Adrenal gland (tissue), 12 donors: Measurements from ENCODE around the gene NFE2L2. TPM values are rescaled to one million over a fixed set of nuclear protein-coding genes. Genes with fewer than 3 reads are reported as not detected.

Experiments used
- DNase-seq, 7 donors: peaks; one replicate each; pipeline ENCODE4 v3.0.0-alpha.2; 2019 to 2020
- H3K27ac ChIP-seq, 5 donors: fragments of 200-600 bp; sonication (generic) in 4 of 5; 1 replicate in 3 of 5; 2 replicates in 2 of 5; pipeline versions ENCODE4 v1.5.1 to v1.8.0; 2016 to 2020; ENCODE audit warnings: mild to moderate bottlenecking in 1 of 5
- H3K27me3 ChIP-seq: fragments of 200-600 bp; 2 replicates; pipeline ENCODE4 v1.8.0; 2021
- H3K36me3 ChIP-seq, 2 donors: fragments of 200-600 bp; replicated peaks in 1 of 2; 1 replicate in 1 of 2; 2 replicates in 1 of 2; pipeline versions ENCODE4 v1.5.1 to v1.8.0; 2018 to 2022
- H3K4me1 ChIP-seq, 2 donors: fragments of 200-600 bp; replicated peaks in 1 of 2; 1 replicate in 1 of 2; 2 replicates in 1 of 2; pipeline versions ENCODE4 v1.5.1 to v1.8.0; 2018 to 2021
- H3K4me3 ChIP-seq, 4 donors: fragments of 200-600 bp; sonication (generic) in 3 of 4; one replicate each; pipeline ENCODE4 v1.5.1; 2016 to 2018
- H3K9me3 ChIP-seq, 3 donors: fragments of 200-600 bp; sonication (generic) in 1 of 3; replicated peaks in 1 of 3; 1 replicate in 2 of 3; 2 replicates in 1 of 3; pipeline versions ENCODE4 v1.5.1 to v1.8.0; 2016 to 2021
- POLR2A ChIP-seq, 2 donors: fragments of 450-650 bp; IDR thresholded peaks; one replicate each; pipeline ENCODE4 v1.6.1; 2017; ENCODE audit warnings: antibody characterized with exemption in 2 of 2, mild to moderate bottlenecking in 2 of 2, moderate library complexity in 1 of 2
- WGBS, 4 donors: extraction: QIAGEN DNeasy Blood & Tissue Kit in 2 of 4; methylation state at CpG; one replicate each; pipeline versions ENCODE4 v1.1.5 to v1.1.7; 2013 to 2017; 5-methylcytosine and 5-hydroxymethylcytosine counted together
- intact Hi-C, 2 donors: fragments of 100-400 bp; cut with DNase I; formaldehyde crosslinking; loops; one replicate each; pipeline versions ENCODE4 v1.14.1 to v1.15.0; 2022 to 2023
- polyA plus RNA-seq, 3 donors: library from polyadenylated mRNA; stranded (reverse); fragments of 200-250 nt in 2 of 3; fragments of 350-450 nt in 1 of 3; fragmentation: Illumina TruSeq in 1 of 3; extraction: RNeasy Lipid Tissue Mini Kit (QIAGEN cat#74804) in 1 of 3; gene quantifications; one replicate each; pipeline ENCODE4 v1.2.3, GENCODE V29; 2013 to 2014
- total RNA-seq, 9 donors: library from RNA; depleted of rRNA in 4 of 9; stranded (reverse); fragments of >200 nt in 4 of 9; fragments of 120-200 nt in 1 of 9; fragmentation: NEBNext Ultra II Directional in 1 of 9; extraction: Animal tissue kit (Norgen Biotek cat#: 25700) in 1 of 9; gene quantifications; one replicate each; pipeline versions ENCODE4 v1.1.0 to v1.2.4, GENCODE V29; 2013 to 2023
- TF ChIP-seq, protein P1 (sequence below), 6 experiments: fragments of 450-650 bp in 4 of 6; fragments of 200-600 bp in 2 of 6; sonication (generic) in 1 of 6; IDR thresholded peaks; 1 replicate in 5 of 6; 2 replicates in 1 of 6; pipeline versions ENCODE4 v1.5.1 to v1.8.0; 2016 to 2021; ENCODE audit warnings: antibody characterized with exemption in 6 of 6, mild to moderate bottlenecking in 2 of 6, moderate library complexity in 1 of 6
- donor health status: healthy with polysubstance abuse.
- donor health status: Bipolar disorder and iron deficiency.
- donor health status: DM: yes; HTN: yes; CAD: no.
- donor health status: DM: no; HTN: no; CAD: no.
- donor health status: DM: no; HTN: no; CAD: no.
- donor health status: DM: yes; HTN: yes; CAD: no.

Gene NFE2L2
- total and polyA plus RNA-seq, 12 donors, result 41.1 to 119 (median 80.4) TPM

- H3K36me3 ChIP-seq, result no peaks in the 10 kb centered on the region
- no peaks in the 10 kb centered on the region for H3K9me3 ChIP-seq
- no peaks in the 10 kb centered on the region for H3K27me3 ChIP-seq
- intact Hi-C loops, result no loop called here
- H3K27ac ChIP-seq, result peak overlapping the region in 2 of 5 donors; percentile 15 to 18
- no peak for TF ChIP-seq POLR2A (IDR thresholded peaks at IDR 0.05)
- TF ChIP-seq, protein P1, sequence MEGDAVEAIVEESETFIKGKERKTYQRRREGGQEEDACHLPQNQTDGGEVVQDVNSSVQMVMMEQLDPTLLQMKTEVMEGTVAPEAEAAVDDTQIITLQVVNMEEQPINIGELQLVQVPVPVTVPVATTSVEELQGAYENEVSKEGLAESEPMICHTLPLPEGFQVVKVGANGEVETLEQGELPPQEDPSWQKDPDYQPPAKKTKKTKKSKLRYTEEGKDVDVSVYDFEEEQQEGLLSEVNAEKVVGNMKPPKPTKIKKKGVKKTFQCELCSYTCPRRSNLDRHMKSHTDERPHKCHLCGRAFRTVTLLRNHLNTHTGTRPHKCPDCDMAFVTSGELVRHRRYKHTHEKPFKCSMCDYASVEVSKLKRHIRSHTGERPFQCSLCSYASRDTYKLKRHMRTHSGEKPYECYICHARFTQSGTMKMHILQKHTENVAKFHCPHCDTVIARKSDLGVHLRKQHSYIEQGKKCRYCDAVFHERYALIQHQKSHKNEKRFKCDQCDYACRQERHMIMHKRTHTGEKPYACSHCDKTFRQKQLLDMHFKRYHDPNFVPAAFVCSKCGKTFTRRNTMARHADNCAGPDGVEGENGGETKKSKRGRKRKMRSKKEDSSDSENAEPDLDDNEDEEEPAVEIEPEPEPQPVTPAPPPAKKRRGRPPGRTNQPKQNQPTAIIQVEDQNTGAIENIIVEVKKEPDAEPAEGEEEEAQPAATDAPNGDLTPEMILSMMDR (IDR thresholded peaks at IDR 0.05), result no peak
- WGBS, 4 donors, result 42 to 91% (median 58%) methylated on average over 3 of the region's 3 CpGs
- no peak for DNase-seq
- H3K4me1 ChIP-seq, result peaks cover 48 to 91% of the 10 kb centered on the region in 2 donors
- no peak overlapping the region for H3K4me3 ChIP-seq
Observed at GRCh38 chr2:177256695-177257094, 7.8 kb downstream of the NFE2L2 start.

GRCh38 chr2:177256026-177256425, 8.5 kb downstream of the NFE2L2 start:
- WGBS, 4 donors, result 70 to 76% (median 71%) methylated on average over 2 of the region's 2 CpGs
- Histone ChIP-seq H3K27me3 (no peaks in the 10 kb centered on the region), H3K4me3 (no peak overlapping the region), H3K4me1 (peaks cover 48 to 91% of the 10 kb centered on the region in 2 donors), H3K9me3 (no peaks in the 10 kb centered on the region), H3K36me3 (no peaks in the 10 kb centered on the region), H3K27ac (no peak overlapping the region)
- no peak for TF ChIP-seq POLR2A (IDR thresholded peaks at IDR 0.05)
- TF ChIP-seq, protein P1 (IDR thresholded peaks at IDR 0.05), result no peak
- no peak for DNase-seq
- intact Hi-C loops, result no loop called here

DNA sequence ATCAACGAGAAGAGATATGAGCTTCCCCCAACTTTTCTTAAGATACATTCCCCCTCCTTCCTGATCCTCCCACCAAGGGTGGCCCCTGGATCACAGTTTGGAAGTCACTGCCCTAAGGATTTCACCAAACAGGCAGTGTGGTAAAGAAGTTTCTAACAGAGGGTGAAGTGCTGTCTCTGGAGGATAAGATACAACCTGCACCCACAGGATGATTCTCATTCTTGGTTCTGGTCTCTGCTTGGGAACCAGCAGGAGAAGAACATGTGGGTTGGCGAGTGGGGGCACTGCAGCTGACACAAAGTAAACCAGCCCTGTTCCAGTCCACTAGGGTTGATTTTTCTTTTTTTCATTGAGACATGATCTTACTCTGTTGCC, 9.3 kb downstream of the NFE2L2 start:
- no peak overlapping the region for H3K4me3 ChIP-seq
- intact Hi-C loops, result no loop called here
- H3K4me1 ChIP-seq, result peaks cover 42 to 92% of the 10 kb centered on the region in 2 donors
- DNase-seq, result no peak
- H3K27me3 ChIP-seq, result no peaks in the 10 kb centered on the region
- H3K9me3 ChIP-seq, result no peaks in the 10 kb centered on the region
- TF ChIP-seq, protein P1 (IDR thresholded peaks at IDR 0.05), result no peak
- TF ChIP-seq POLR2A (IDR thresholded peaks at IDR 0.05), result no peak
- H3K27ac ChIP-seq, result peak overlapping the region in 1 of 5 donors; percentile 23
- no peaks in the 10 kb centered on the region for H3K36me3 ChIP-seq
- 55 to 64% (median 62%) methylated on average over 2 of the region's 2 CpGs for WGBS, 4 donors

- no peaks in the 10 kb centered on the region for H3K36me3 ChIP-seq
- WGBS, 4 donors, result 63 to 72% (median 67%) methylated on average over 10 to 11 of the region's 11 CpGs
- no peaks in the 10 kb centered on the region for H3K9me3 ChIP-seq
- TF ChIP-seq POLR2A (IDR thresholded peaks at IDR 0.05), result no peak
- TF ChIP-seq, protein P1 (IDR thresholded peaks at IDR 0.05), result peak in 4 of 6 experiments; percentile 13 to 33 (median 23)
- H3K27ac ChIP-seq, result peak overlapping the region in 1 of 5 donors; percentile 22
- H3K4me1 ChIP-seq, result peaks cover 39 to 92% of the 10 kb centered on the region in 2 donors
- peak in 1 of 7 donors; percentile 29 for DNase-seq
- no peak overlapping the region for H3K4me3 ChIP-seq
- no peaks in the 10 kb centered on the region for H3K27me3 ChIP-seq
- intact Hi-C loops, result no loop called here
Observed at GRCh38 chr2:177254433-177255226, 9.9 kb downstream of the NFE2L2 start.
